HG02623 (cell line): ENCODE data around the gene CLINT1.
"Not testable (repeated sequence)": the region's sequence is repeated elsewhere in the genome, so short reads cannot be mapped to it uniquely, and the experiment has no call there.

Experiments
- ATAC-seq: cut with Tn5 transposase; IDR thresholded peaks from one replicate; pipeline ENCODE4 v1.9.1; 2021; ENCODE audit warnings: moderate library complexity; ENCODE audit not compliant: unreplicated experiment

The CLINT1 gene

GRCh38 chr5:157864067-157864466 is 5.1 kb upstream of the CLINT1 start:
- ATAC-seq, result no peak

- ATAC-seq, result no peak
These were observed 3.4 kb upstream of the CLINT1 start for GRCh38 chr5:157862183-157862851.

- peak; percentile 72 for ATAC-seq
These were observed 2.2 kb upstream of the CLINT1 start for GRCh38 chr5:157860898-157861890.

- no peak for ATAC-seq
These were observed 256 bp upstream of the CLINT1 start for GRCh38 chr5:157859227-157859575.

GRCh38 chr5:157857816-157858526 is 974 bp downstream of the CLINT1 start:
- no peak for ATAC-seq

- ATAC-seq, result no peak
These were observed 3.4 kb downstream of the CLINT1 start for GRCh38 chr5:157855404-157855994.

- not testable (repeated sequence) for ATAC-seq
These were observed 5.6 kb downstream of the CLINT1 start for GRCh38 chr5:157853365-157853764.

GRCh38 chr5:157845914-157846598 is 12.9 kb downstream of the CLINT1 start:
- no peak for ATAC-seq

- no peak for ATAC-seq
These were observed 16.2 kb downstream of the CLINT1 start for GRCh38 chr5:157842787-157843186.

- ATAC-seq, result no peak
These were observed 16.8 kb downstream of the CLINT1 start for GRCh38 chr5:157842185-157842584.

- ATAC-seq, result no peak
These were observed 19.7 kb downstream of the CLINT1 start for GRCh38 chr5:157839157-157839795.

GRCh38 chr5:157836121-157836753 is 22.7 kb downstream of the CLINT1 start:
- ATAC-seq, result no peak

GRCh38 chr5:157835041-157835440 is 23.9 kb downstream of the CLINT1 start:
- no peak for ATAC-seq

- ATAC-seq, result no peak
These were observed 29.9 kb downstream of the CLINT1 start for GRCh38 chr5:157828944-157829639.

- no peak for ATAC-seq
These were observed 30.6 kb downstream of the CLINT1 start for GRCh38 chr5:157828105-157828943.

GRCh38 chr5:157827423-157827822 is 31.5 kb downstream of the CLINT1 start:
- ATAC-seq, result no peak

GRCh38 chr5:157823655-157824054 is 35.3 kb downstream of the CLINT1 start:
- no peak for ATAC-seq
